HG02938 (cell line): ENCODE measurements around the gene TIMM10.

Experiments used
- ATAC-seq: cut with Tn5 transposase; IDR thresholded peaks from one replicate; pipeline ENCODE4 v1.9.1; 2021; ENCODE audit warnings: mild to moderate bottlenecking, moderate library complexity; ENCODE audit not compliant: unreplicated experiment

TIMM10 gene

DNA sequence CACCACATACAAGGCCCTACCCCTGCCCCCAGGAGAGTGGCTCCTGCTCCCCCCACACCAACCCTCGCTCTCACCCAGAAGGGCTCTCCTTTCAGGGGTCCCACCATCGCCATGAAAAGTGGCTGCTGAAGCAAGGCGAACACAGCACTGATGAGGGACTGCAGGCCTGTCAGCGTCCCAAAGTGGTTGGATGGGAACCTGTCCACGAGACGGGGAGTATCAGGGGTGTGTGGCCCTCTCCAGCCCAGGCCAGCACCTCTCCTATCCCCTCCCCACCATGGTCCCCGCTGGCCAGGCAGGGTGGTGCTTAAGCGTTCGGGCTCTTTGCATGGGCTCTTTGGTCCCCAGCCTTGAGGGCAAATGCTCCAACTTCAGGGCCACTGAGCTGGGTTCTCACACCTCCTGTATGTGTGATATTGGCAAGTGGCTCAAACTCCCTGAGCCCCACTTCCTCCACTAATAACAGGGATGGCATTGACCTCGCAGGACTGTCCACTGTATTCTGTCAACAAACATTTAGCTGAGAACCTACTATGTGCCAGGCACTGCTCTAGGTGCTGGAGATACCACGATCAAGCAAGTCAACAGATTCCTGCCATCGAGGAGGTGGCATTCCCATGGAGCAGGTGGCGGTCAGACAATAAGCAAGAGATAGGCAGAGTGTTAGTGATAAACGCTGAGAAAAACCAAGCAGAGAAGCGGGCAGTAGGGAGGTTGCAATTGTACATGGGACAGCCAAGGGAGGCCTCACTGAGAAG lies 43.4 kb downstream of the TIMM10 start:
- no peak for ATAC-seq

DNA sequence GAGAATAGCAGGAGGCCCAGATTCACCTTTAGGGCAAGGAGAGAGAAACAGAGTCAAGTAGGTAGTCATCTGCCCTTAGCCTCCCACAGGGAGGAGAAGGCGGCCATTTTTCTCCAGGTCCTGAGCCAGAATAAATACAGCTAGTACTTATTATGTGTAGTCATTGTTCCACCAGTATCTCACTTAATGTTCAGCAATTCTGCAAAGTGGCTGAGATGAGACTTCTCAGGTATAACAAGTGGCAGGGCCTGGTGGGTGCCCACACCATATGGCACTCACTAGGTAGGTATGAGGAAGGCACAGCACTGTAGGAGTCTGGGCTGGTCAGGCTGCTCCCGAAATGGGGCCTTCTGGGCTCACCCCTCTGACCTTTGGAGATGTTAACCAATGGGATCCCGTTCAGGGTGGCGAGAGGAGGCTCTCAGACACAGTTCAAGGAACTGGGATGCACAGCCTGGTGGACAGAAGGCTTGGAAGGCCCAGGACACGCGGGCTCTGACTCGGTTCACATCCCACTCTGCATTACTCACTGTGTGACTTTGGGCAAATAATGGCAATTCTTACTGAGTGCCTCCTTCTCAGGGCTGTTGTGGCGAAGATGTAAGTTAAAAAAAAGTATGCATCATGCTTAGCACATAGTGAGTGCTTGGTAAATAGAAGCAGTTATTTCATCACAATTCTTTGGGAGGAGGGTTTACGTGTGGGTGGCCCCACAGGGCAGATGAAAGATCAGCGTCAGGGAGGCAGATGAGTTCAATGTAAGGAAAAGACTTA lies 45.1 kb downstream of the TIMM10 start:
- no peak for ATAC-seq

DNA sequence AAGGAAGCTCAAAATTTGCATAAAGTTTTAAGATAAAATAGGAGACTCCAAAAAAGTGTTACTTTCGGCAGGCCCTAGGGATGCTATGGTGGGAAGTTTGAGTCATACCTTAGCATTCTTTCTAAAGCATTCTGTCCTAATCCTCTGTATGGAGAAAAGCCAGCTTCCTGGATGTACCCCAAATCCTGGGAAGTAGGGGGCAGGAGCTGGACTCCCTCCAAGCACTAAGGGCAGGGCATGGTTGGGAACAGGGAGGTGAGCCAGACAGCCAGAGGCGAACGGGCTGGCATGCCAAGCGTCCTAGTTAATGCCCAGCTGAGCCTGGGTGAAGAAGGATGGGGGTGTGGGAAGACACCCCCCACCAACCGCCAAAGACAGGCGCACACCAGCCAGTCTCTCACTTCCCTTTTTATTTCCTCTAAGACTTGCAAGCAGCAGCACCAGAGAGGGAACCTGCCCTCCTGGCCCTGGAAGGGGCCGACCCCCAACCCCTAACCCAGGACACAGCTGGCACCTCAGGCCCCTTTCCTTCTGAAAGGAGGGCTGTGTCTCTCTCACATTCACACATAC lies 46.3 kb downstream of the TIMM10 start:
- ATAC-seq: peak; percentile 58

- ATAC-seq: no peak
Observed at GRCh38 chr11:57483562-57483918, 47.0 kb downstream of the TIMM10 start.

GRCh38 chr11:57482782-57483561 lies 47.6 kb downstream of the TIMM10 start:
- no peak for ATAC-seq

DNA sequence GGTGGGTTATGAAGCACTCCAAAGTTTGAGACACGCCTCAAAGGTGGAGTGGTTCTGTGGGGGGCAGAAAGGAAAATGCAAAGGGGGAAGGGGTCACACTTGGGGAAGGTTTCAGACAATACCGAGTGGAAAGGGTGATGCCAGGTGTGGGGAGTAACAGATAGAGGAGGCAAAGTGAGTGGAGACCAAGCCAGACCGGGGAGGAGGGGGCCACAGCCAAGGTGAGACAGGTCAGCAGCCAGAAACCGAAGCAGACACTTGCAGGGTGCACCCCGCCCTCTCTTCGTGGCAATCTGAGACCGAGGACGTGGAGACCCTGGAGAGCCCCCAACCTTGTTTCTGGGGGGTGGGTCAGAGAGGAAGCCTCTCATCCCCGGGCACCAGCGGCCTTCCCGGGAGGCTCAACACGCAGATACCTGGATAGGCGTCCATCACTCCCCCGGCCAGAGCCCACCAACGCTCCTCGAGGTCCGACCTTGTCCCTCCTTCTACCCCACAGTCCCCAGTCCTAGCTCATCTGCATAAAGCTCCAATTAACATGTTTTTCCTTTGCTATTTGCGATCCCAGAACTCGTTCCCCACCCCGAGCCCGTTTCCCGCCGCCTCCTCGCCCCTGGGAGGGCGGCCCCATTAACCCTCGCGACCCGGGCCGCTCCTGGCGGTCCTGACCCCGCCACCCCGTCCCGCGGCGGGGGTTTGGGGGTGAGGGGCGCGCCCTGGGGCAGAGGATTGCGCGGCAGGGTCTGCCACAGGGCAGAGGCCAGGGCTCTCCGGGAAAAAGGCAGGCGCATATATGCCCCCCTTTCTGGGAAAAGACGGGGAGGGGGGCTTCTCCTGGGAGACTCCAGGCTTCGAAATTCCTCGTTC lies 48.4 kb downstream of the TIMM10 start:
- no peak for ATAC-seq

DNA sequence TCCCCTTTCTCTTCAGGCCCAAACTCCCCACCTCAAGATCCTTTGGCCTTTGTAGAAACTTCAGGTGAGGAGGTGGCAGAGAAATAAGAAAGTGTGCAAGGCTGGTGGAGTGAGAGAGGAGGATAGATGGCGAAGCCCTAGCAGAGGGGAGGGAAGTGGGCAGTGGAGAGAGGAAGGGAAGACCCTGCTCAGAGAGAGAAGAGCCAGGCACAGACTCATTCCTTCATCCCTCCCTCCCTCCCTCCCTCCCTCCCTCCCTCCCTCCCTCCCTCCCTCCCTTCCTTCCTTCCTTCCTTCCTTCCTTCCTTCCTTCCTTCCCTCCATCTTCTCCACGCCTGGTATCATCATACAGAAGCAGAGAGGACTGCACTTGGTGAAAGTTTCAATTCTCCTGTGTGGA lies 49.2 kb downstream of the TIMM10 start:
- ATAC-seq: no peak

- ATAC-seq: peak; percentile 27
Observed at GRCh38 chr11:57480409-57481137, 50.0 kb downstream of the TIMM10 start.

DNA sequence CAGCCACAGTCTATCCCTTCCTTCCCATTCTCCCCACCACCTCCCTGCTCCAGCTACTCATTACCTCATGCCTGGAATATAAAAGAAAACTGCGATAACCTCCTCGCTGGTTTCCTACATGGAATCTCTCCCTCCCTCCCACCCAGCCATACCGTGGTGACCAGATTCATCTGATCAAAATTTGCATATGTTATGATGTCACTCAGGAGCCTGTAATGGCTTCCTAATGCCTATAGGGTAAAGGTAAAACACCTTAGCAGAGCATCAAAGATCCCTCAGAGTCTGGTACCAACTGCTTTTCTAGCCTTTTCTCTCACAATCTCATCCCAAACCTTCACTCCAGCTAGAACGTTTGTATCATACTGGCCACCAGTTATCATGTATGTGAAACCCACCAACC lies 50.6 kb downstream of the TIMM10 start:
- ATAC-seq: no peak

DNA sequence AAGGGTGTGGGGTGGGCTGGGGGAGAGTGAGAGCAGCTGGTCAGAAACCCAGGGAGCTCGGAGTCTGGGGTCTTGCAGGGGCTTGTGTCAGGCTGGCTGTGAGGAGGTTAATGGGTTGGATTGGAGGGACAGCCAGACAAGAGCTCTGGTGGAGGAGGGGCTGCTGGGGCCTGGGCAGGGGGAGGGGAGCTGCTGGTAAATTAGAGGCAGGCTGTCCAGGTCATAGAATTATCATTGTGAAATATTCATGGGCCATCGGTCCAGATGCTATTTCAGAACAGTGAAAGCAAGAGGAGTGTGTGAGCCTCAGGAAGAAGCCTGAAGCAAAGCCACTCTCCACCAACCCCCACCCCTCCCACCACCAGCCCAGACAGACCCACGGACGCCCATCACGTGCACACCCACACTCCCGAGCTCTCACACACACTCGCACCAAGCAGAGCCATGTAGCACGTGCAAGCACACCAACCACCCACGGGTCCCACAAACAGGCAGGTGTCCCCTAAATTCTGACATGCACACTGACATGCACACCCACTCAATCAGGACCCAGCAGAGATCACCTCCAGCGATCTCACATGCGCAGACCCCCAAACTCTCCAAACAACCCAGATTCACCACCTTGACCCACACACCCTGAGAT lies 51.4 kb downstream of the TIMM10 start:
- ATAC-seq: no peak
